ENCODE data around the gene DIDO1. TPM values are rescaled to one million over a fixed set of nuclear protein-coding genes. Genes with fewer than 3 reads are reported as not detected.
A peak's percentile ranks its signal among the peaks of the same experiment; 100 is the strongest.

DIDO1 gene
- total and polyA plus RNA-seq, 2 of the 13 experiments (the other 11 are each of a cell fraction or from before 2014, with no cell fraction given): 75.0 to 75.1 TPM

DNA sequence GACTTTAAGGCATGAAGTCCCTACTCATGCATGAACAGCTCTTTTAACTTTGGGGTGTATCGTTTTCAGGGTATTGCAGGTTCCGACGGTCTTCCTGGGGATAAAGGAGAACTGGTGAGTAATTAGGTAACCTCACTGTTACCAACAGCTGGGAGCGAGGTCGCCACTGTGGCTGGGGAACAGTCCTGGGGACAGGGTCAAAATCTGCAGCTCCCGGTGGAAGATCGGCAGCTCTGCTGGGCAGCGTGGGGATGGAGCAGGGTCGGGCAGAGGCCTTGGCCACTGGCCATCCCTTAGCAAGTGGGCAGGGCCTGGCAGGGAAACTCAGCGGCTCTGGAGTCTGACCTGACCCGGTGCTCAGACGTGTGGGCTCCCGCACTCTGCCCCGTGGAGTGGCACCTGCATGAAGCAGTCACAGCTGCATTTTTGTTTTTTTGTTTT, 93.3 kb downstream of the DIDO1 start:
- ChIA-PET POLR2A (interaction anchor here (1.0 to 3.2 kb wide), 4 partner anchors 8 to 23 kb away, joined by 4 to 22 read pairs (median 6); no protein-coding TSS in a partner anchor), CTCF (ENCODE audit: low intra/inter-chr PET ratio, low total read pairs) (no interaction called here)
- no peak overlapping the region for H2AFZ ChIP-seq (ENCODE audit: low read length)
- H3K9ac ChIP-seq (ENCODE audit: insufficient read depth, low read depth, low read length): no peak overlapping the region
- peaks cover 14 to 21% of the 10 kb centered on the region in 2 experiments; a peak in 4 of 5 replicates for H3K36me3 ChIP-seq (replicated peaks in 1 of 2; ENCODE audit: control insufficient read depth in 1 of 2, insufficient read depth in 2 of 2, low read length in 2 of 2)
- no peaks in the 10 kb centered on the region for H3K9me3 ChIP-seq (ENCODE audit: low read length)
- FAIRE-seq: no peak
- intact Hi-C loops (cut with micrococcal nuclease; ENCODE audit: unreplicated experiment): no loop called here
- no peak for DNase-seq (ENCODE audit: low spot score)
- peaks cover 24% of the 10 kb centered on the region for H3K4me1 ChIP-seq (ENCODE audit: insufficient read depth, low read length)
- H4K20me1 ChIP-seq (ENCODE audit: insufficient read depth, low read length): no peaks in the 10 kb centered on the region
- H3K4me2 ChIP-seq (ENCODE audit: low read depth, low read length): peak overlapping the region; percentile 33
- no peaks in the 10 kb centered on the region for H3K79me2 ChIP-seq (ENCODE audit: insufficient read depth, low read length)
- no peak overlapping the region for H3K27ac ChIP-seq (ENCODE audit: extremely low read length, insufficient read depth, low read length)
- in situ Hi-C loops (cut with HindIII; ENCODE audit: extremely low pct_ligation_motif_present, low pct_unique_long_range_greater_than_20kb): no loop called here
- BruUV-seq (replicated peaks): no TSS peak
- WGBS (ENCODE audit: low lambda C conversion rate): 67% methylated on average over 14 of the region's 14 CpGs
- peak overlapping the region in 1 of 3 experiments; percentile 8; a peak in 1 of 6 replicates for H3K4me3 ChIP-seq (replicated peaks in 1 of 3; ENCODE audit: insufficient read depth in 1 of 3, low read depth in 2 of 3, low read length in 3 of 3)
- ATAC-seq: peak; percentile 30
- no peaks in the 10 kb centered on the region for H3K27me3 ChIP-seq (ENCODE audit: control insufficient read depth in 1 of 2, insufficient read depth in 2 of 2, low read length in 2 of 2)
- TF ChIP-seq ZNF460 (CRISPR knock-in tag; IDR thresholded peaks at IDR 0.05; ENCODE audit: borderline replicate concordance) (no peak), ZNF75D (CRISPR knock-in tag; IDR thresholded peaks at IDR 0.05; ENCODE audit: borderline replicate concordance) (no peak), ZNF792 (CRISPR knock-in tag; IDR thresholded peaks at IDR 0.05) (no peak), NFKBIZ (CRISPR knock-in tag; IDR thresholded peaks at IDR 0.05) (no peak), KLF9 (CRISPR knock-in tag; IDR thresholded peaks at IDR 0.05; ENCODE audit: low read depth) (no peak), HNF4A (CRISPR knock-in tag; IDR thresholded peaks at IDR 0.05) (no peak; the same call in 1 of the 2 replicates), MIXL1 (CRISPR knock-in tag; IDR thresholded peaks at IDR 0.05) (no peak), LCORL (IDR thresholded peaks at IDR 0.05) (no peak), LCORL (CRISPR knock-in tag; IDR thresholded peaks at IDR 0.05) (peak; percentile 43; the same call in 1 of the 2 replicates), ZNF251 (CRISPR knock-in tag; IDR thresholded peaks at IDR 0.05) (no peak), ZNF484 (CRISPR knock-in tag; IDR thresholded peaks at IDR 0.05; ENCODE audit: borderline replicate concordance, low read depth) (no peak), ZBTB7B (CRISPR knock-in tag; IDR thresholded peaks at IDR 0.05) (peak; percentile 19; the same call in 1 of the 2 replicates), ZFP36 (IDR thresholded peaks at IDR 0.05; ENCODE audit: borderline replicate concordance, low read depth, low read length, partially characterized antibody) (no peak), MTA1 (CRISPR knock-in tag; IDR thresholded peaks at IDR 0.05; ENCODE audit: borderline replicate concordance) (peak; percentile 29; the same call in 1 of the 2 replicates), HDAC2 (CRISPR knock-in tag; IDR thresholded peaks at IDR 0.05) (0 out of 2 replicates have a peak, but pooled peaks have one; percentile 5), RCOR2 (CRISPR knock-in tag; IDR thresholded peaks at IDR 0.05) (no peak)
- TF ChIP-seq, protein P1, sequence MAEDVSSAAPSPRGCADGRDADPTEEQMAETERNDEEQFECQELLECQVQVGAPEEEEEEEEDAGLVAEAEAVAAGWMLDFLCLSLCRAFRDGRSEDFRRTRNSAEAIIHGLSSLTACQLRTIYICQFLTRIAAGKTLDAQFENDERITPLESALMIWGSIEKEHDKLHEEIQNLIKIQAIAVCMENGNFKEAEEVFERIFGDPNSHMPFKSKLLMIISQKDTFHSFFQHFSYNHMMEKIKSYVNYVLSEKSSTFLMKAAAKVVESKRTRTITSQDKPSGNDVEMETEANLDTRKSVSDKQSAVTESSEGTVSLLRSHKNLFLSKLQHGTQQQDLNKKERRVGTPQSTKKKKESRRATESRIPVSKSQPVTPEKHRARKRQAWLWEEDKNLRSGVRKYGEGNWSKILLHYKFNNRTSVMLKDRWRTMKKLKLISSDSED (CRISPR knock-in tag; IDR thresholded peaks at IDR 0.05): no peak
- TF ChIP-seq, protein P2, sequence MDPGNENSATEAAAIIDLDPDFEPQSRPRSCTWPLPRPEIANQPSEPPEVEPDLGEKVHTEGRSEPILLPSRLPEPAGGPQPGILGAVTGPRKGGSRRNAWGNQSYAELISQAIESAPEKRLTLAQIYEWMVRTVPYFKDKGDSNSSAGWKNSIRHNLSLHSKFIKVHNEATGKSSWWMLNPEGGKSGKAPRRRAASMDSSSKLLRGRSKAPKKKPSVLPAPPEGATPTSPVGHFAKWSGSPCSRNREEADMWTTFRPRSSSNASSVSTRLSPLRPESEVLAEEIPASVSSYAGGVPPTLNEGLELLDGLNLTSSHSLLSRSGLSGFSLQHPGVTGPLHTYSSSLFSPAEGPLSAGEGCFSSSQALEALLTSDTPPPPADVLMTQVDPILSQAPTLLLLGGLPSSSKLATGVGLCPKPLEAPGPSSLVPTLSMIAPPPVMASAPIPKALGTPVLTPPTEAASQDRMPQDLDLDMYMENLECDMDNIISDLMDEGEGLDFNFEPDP (CRISPR knock-in tag; conservative IDR thresholded peaks at IDR 0.05): 0 out of 2 replicates have a peak, but pooled peaks have one; percentile 23
- TF ChIP-seq, protein P3, sequence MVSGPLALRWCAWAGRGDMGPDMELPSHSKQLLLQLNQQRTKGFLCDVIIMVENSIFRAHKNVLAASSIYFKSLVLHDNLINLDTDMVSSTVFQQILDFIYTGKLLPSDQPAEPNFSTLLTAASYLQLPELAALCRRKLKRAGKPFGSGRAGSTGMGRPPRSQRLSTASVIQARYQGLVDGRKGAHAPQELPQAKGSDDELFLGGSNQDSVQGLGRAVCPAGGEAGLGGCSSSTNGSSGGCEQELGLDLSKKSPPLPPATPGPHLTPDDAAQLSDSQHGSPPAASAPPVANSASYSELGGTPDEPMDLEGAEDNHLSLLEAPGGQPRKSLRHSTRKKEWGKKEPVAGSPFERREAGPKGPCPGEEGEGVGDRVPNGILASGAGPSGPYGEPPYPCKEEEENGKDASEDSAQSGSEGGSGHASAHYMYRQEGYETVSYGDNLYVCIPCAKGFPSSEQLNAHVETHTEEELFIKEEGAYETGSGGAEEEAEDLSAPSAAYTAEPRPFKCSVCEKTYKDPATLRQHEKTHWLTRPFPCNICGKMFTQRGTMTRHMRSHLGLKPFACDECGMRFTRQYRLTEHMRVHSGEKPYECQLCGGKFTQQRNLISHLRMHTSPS (CRISPR knock-in tag; IDR thresholded peaks at IDR 0.05; ENCODE audit: low read depth): peak; percentile 48; the same call in 1 of the 2 replicates
- TF ChIP-seq, protein P4, sequence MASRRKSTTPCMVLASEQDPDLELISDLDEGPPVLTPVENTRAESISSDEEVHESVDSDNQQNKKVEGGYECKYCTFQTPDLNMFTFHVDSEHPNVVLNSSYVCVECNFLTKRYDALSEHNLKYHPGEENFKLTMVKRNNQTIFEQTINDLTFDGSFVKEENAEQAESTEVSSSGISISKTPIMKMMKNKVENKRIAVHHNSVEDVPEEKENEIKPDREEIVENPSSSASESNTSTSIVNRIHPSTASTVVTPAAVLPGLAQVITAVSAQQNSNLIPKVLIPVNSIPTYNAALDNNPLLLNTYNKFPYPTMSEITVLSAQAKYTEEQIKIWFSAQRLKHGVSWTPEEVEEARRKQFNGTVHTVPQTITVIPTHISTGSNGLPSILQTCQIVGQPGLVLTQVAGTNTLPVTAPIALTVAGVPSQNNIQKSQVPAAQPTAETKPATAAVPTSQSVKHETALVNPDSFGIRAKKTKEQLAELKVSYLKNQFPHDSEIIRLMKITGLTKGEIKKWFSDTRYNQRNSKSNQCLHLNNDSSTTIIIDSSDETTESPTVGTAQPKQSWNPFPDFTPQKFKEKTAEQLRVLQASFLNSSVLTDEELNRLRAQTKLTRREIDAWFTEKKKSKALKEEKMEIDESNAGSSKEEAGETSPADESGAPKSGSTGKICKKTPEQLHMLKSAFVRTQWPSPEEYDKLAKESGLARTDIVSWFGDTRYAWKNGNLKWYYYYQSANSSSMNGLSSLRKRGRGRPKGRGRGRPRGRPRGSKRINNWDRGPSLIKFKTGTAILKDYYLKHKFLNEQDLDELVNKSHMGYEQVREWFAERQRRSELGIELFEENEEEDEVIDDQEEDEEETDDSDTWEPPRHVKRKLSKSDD (CRISPR knock-in tag; IDR thresholded peaks at IDR 0.05; ENCODE audit: low read depth): no peak

Measured in HepG2 (cell line).